NCI-H128 (cell line): ENCODE measurements around the gene DLK2.
"Not testable (repeated sequence)": the region's sequence is repeated elsewhere in the genome, so short reads cannot be mapped to it uniquely, and the experiment has no call there.

ENCODE experiments used
- DNase-seq: peaks from one replicate; lab custom pipeline; 2025; ENCODE audit not compliant: unreplicated experiment; lab: John Stamatoyannopoulos, UW

DLK2 gene

DNA sequence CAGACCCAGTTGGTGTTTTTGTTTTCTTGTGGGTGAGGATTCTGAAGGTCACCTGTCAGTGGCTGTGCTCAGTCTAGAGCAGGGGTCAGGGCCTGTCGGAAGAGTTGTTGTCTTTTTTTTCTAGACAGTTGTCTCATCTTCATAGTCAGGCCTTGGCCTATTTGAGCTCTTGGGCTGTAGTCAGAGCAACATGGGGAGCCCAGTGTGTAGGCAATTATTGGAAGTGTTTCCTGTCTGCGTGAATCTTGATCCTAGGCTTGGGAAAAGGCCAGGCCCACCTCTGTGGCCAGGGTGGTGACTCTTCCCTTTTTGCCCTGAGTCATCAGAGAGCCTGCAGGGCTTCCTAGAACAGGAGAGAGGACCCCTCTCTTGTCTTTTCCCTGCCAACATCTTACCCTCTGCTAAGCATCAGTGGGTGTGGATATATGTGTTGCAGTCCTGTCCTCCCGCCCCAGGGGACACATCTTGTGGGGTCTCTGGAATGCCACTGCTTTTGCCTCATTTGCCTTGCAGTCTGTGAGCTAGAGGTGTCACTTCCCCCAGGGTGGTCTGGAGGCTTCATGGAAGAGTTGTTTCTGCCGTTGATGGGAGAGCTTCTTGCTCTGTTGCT is 33.4 kb upstream of the DLK2 start:
- no peak for DNase-seq

DNA sequence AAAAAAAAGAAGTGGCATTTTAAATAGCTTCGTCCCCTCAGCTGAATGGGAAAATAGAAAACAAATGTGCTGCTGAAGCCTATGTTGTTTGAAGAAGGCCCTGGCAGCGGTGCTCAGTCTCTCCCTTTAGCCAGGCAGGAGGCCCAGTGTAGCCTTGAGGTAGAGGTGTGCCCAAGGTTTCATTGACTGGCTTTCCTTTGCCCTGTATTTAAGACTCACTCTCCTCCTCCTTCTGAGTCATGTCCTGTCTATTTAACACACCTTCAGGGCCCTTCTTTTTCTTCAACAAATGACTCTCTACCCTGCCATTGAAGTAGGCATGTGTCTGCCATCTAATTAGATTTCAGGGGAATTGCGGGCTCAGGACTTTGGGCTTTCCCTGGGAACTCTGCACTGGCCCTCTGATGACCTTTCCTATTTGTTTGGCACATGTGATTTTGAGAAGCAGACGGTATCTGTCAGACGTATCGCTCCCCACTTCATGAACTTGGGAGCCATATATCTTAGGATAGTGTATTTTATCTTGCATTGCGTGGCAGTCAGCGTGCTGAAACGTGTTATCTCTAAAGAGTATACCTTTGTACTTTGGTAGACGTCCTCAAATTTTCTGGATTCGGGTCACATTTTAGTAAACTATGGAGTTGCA is 26.4 kb upstream of the DLK2 start:
- no peak for DNase-seq

DNA sequence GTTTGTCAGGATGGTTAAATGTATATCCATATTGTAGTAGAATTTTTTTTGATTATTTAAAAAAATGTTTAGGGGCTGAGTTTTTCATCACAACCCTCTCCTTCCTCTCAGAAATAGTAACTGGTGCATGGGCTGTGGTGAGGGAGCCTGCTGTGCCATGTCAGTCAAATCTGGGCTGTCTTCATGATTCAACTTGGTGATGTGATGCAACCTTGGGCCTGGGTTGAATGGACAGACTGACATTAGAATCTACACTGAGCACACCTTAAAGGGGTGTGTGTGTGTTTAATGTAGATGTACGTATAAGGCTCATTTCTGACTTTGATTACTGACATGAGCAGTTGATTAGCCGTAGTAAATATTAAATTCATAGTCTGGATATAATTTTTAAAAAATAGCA is 25.7 kb upstream of the DLK2 start:
- DNase-seq, result no peak

DNA sequence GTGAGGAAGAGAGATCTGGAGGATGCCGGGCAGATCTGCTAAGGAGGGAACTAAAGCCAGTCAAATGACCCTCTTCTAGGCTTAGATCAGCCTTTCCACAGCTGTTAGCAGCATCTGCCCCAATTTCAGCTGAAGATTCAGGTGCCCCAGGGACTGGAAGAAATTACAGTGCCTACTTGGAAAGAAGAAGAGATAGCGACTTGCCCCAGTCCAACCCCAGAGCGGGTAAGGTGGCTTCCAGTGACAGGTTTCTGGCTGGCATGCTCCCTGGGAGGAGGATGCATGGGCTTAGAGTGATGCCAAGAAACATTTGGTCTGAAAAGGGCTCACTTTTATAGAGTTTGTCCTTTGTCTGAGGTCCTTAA is 22.6 kb upstream of the DLK2 start:
- no peak for DNase-seq

DNA sequence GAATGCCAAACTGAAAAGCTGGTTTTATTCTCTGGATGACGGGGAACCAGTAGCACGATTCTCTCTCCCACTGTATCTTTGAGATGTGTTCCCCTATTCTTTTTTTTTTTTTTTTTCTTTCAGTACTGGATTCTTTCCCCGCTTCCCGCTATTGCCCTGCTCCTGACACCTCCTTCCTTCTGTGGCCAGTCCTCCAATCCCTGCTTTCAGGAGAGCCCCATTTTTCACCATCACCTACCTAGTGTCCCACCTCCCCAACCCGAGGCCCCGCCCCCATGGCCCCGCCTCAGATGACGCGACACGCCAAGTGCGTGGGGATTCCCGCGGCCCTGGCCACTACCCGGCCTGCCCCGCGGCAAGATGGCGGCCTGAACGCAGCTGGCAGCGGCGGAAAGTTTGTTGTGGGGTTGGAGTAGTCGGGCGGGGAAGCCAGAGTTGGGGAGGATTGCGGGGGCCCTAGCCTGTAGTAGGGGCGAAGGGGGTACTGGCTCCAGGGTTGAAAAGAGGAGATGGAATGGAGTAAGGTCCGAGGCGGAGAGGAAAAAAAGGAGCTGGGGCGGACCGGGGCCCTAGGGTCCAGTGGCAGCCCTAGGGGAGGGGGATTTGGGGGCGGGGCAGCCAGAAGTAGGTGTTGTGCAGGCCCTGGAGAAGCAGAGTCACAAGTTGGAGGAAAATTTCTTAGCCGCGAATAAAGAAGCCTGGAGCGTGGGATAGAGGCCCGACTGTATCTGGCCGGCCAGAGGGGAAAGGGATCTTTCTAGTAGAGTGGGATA is 22.1 kb upstream of the DLK2 start, which contains the start of gene TJAP1:
Gene TJAP1, plus strand, starts transcription at position 336 of the 773 bp plus-strand sequence. CDS start 21,432 bp downstream, outside the sequence.
- DNase-seq, result peak; percentile 72

DNA sequence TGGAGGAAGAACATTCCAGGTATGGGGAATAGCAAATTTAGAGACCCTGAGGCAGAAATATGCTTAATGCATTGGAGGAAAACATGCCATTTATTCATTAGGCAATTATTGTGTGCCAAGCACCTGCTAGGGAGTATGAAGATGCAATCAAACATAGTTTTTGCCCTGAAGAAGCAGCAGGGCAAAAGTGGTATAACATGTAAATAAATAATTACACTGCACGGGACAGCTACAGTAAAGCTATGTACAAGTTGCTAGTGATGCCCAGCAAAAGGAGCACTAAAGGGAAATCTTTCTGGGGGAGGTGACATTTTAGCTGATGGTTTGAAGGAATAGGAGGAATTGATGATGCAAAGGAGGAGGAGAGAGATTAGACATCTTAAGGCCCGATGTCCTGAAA is 21.4 kb upstream of the DLK2 start:
- DNase-seq, result no peak

DNA sequence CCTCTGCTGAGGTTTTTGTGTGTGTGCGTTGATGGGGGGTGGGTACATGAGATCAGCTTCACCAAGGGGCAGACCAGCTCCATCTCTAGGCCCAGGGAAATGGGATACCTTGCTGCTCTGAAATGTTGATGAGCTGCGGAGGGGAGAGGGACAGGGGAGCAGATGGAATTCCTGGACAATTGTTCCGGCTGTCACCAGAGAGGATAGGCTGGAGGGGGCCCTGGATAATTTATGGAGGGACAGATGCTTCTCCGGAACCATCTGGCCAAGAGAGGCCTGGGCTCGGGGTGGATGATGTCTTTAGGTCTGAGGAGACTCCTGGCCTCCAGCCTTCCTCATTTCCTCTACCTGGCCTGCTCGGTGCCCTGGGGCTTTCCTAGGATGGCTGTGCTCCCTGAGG is 20.2 kb upstream of the DLK2 start:
- DNase-seq, result no peak

DNA sequence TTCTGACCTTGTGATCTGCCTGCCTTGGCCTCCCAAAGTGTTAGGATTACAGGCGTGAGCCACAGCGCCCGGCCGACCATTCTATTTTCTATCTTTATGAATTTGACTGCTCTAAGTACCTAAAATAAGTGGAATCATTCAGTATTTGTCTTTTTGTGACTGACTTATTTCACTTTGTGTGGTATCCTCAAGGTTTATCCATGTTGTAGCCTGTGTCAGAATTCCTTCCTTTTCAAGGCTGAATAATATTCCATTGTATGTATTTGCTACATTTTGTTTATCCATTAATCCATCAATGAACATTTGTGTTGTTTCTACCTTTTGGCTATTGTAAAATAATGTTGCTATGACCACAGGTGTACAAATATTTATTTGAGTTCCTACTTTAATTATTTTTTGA is 17.2 kb upstream of the DLK2 start:
- DNase-seq, result no peak

DNA sequence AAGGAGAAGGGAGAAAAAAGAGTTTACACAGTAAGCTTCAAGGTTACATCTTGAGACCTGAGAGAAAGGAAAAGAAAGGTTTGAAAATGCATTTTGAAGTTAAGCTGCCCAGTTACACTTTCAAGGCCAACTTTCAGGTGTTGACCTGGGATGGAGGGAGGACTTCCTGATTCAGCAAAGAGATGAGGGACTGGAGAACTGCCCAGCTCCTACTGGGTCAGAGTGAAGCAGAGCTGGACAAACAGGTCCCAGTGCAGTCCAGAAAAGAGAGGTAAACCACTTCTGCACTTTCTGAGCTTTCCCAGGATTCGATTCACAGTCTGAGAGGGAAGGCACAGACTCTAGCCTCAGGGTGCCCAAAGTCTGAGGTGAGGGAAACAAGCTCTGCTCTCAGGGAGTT is 16.1 kb upstream of the DLK2 start:
- DNase-seq, result no peak

DNA sequence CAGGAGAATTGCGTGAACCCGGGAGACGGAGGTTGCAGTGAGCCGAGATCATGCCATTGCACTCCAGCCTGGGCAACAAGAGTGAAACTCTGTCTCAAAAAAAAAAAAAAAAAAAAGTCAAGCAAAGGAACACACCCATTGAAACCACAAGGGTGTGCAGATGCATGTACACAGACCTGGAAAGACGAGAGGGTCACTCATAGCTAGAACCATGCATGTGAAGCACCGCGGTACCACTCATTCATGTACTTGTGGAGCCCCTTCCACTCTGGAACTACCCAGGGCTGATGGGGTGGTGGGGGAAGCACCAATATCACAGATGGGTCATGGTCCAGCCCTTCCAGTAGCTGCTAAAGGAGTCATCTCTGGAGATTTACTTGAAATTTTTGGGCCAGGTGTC is 14.6 kb upstream of the DLK2 start:
- DNase-seq, result no peak

DNA sequence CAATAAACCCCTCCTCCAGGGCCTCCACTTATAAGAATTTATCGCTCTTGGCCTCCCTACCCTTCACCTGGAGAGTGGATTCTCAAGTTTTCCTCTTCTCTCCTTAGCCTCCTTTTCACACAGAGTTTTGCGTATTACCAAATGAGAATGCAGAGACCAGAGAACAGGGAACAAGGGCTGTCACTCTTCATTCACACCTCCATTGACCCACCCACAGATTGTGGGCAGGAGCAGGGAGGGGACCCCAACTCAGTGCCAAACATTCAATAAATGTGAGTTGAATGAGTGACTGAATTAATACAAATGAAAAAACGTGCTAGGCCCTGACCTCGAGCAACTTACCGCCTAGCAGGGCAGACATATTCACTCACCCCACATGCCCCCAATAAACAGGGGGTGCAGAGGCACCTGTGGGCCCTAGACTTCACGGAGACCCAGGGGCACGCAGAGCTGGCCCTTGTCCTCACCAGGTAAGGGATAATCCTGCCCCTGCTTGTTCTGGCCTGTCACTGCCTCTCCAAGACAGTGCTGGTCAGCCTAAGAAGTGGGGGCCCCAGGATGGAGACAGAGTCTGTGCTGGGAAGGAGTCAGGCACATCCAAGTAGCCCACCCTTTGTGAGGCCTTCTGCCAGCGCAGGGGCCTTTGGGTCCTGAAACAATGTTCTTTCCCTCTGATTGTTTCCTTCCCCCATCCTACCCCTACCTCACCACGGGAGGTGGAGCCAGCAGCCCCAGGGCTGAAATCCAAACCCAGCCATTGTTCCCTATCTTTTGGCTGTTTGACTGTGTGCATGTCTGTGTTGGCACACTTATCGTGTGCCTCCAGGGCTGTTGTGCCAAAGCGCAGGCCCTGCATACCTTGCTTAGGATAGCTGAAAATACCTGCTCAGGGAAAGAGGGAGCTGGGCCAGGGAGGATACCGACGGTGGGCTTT is 13.7 kb upstream of the DLK2 start:
- no peak for DNase-seq

DNA sequence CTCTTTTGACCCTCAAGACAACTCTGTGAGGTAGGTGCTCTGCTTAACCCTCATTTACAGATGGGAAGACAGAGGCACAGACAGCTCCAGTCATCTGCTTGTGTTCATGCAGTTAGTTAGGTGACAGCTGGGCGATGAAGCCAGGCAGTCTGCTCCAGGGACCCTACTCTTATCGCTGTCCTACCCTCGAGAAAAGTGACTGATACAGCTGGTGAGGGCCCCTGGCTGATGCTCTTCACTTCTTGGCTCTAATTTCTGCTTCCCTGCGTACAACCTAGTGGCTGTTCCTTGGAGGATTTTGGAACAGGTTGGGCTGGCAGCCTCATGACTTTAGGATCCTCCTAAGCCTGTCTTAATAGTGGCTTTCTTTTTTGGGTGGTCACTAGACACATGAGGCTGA is 12.9 kb upstream of the DLK2 start:
- no peak for DNase-seq

DNA sequence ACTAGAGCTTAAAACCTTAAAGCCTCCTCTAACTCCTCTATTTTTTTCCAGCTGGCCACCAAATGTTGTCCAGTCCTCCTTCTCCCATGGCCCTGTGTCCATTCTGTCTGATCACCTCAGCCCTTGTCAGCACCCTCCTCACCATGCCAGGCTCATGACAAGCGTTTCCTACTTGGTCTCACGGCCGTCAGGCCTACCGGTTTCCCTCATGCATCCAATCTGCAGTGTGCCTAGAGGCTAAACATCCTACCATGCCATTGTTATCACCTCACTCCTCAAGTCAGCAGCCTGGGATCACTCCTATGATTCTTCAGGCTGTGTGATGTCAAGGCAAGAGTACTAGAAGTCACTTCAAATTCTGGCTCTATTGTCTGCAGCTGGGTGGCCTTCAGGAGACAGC is 12.4 kb upstream of the DLK2 start:
- DNase-seq, result no peak

DNA sequence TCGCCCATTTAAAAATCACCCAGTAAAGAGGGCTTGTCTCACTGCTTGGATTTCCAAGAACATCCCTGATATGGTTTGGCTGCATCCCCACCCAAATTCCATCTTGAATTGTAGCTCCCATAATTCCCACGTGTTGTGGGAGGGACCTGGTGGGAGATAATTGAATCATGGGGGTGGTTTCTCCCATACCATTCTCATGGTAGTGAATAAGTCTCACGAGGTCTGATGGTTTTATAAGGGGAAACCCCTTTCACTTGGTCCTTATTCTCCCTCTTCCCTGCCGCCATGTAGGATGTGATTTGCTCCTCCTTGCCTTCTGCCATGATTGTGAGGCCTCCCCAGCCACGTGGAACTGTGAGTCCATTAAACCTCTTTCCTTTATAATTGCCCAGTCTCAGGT is 11.9 kb upstream of the DLK2 start:
- not testable (repeated sequence) for DNase-seq

DNA sequence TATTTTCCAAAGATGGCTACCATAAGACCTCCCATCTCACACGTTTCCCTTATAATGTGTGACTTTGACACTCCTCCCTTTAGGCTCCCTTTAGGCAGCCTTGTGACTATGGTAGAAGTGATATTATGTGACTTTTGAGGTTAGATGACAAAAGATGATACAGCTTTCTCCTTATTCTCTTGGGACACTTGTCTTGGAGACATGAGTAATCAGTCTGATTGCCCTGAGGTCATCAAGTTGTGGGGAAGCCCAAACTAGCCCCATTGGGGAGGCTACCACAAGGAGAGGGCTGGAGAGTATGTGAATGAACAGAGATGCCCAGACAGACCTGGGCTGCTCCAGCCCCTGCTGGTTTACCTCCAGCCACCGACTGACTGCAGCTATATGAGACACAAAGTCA is 10.6 kb upstream of the DLK2 start:
- DNase-seq, result no peak

DNA sequence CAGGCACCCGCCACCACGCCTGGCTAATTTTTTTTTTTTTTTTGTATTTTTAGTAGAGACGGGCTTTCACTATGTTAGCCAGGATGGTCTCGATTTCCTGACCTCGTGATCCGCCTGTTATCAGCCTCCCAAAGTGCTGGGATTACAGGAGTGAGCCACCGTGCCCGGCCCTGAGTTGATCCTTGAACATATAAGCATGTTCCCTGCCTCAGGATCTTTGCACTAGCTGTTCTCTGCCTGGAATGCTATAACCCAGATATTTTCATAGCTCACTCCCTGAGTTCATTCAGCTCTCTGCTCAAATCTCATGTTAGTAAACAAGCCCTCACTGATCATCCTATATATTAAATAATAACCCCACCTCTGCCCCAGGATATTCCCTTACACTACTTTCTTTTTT is 9.0 kb upstream of the DLK2 start:
- DNase-seq, result no peak

DNA sequence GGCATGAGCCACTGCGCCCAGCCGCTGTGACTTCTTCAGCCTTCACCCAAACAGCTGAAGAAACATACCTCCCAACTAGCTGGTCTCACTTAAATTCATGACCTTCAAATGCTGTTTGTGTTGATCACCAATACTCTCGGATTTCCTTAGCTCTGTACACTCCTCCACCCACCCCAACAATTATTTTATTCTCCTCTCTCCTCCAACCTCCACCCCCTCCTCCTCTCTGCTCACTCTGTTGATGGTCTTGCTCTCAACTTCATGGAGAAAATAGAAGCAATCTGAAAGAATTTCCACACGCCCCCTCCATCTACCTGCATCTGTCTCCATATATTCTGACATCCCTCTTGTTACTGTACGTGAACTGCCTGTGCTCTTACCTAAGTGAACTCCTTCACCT is 6.6 kb upstream of the DLK2 start:
- DNase-seq, result no peak

DNA sequence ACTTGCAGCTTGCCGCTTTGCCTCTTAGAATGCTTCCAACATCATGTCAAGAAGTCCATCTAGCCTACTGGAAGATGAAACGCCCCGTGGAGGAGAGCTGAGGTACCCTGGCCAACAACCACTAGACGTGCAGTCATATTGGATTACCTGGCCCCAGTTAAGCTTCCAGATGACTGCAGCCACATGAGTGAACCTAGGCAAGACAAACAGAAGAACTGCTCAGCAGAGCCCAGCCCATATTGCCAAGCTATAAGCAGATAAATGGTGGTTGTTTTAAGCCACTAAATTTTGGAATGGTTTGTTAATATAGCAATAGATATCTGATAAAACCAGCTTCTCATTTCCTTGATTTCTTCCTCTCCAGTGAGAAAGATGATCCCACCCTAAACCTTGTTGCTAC is 4.7 kb upstream of the DLK2 start:
- no peak for DNase-seq

DNA sequence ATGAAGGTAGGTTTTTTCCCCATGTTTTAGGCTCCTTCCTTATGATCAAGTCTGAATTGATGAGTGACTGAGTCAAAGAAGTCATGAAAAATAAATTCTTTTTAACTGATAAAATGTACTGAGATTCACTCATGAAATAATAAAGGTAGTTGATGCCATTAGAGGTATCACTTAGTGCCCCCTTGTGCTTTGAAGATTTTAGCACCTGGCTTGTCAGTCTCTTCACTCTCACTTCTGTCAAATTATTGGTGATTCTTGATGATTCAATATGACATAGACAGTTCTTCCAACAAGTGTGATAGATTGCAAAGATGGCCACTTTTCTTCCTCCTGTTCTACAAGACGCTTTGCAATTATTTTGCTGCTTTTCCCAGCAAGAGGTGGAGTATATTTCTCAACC is 4.2 kb upstream of the DLK2 start:
- DNase-seq, result no peak

DNA sequence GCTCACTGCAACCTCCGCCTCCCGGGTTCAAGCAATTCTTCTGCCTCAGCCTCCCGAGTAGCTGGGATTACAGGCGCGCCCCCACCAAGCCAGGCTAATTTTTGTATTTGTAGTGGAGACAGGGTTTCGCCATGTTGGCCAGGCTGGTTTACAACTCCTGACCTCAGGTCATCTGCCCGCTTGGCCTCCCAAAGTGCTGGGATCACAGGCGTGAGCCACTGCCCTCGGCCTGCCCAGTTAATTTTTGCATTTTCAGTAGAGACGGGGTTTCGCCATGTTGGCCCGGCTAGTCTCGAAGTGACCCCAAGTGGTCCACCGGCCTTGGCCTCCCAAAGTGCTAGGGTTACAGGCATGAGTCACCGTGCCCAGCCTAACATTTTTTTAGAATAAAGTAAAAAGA is 2.8 kb upstream of the DLK2 start:
- DNase-seq, result not testable (repeated sequence)

DNA sequence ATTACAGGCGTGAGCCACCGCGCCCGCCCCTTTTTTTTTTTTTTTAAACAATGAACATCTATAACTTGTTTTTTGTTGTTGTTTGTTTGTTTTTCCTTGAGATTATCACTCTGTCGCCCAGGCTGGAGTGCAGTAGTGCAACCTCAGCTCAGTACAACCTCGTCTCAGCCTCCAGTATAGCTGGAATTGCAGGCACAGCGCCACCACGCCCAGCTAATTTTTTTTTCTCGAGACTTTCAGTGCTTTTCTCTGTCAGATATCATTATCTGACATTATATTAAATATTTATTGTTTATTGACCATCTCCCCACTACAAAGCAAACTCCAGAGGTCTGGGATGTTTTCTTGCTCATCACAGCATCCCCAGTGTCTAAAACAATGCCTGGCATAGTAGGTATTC is 2.3 kb upstream of the DLK2 start:
- DNase-seq, result no peak
